GM23338 (cell line): Measurements from ENCODE around the gene DMBX1. TPM values are rescaled to one million over a fixed set of nuclear protein-coding genes. Genes with fewer than 3 reads are reported as not detected.

Experiments
- ATAC-seq: fragments of 200-7000 bp; cut with Tn5 transposase; 3 replicates; pipeline ENCODE4 v1.9.1; 2020
- DNase-seq: peaks from one replicate; pipeline ENCODE4 v3.0.0-alpha.2; 2015; ENCODE audit warnings: low spot score
- H2AFZ ChIP-seq: fragments of 200-600 bp; sonication (generic); 2 replicates; pipeline ENCODE4 v1.8.0; 2016; ENCODE audit warnings: antibody characterized with exemption, mild to moderate bottlenecking, moderate library complexity
- H3F3A ChIP-seq: fragments of 200-600 bp; sonication (generic); replicated peaks from 2 replicates; pipeline ENCODE4 v1.8.0; 2017; ENCODE audit warnings: antibody characterized with exemption, mixed run types, low read depth
- H3K27ac ChIP-seq: fragments of 200-600 bp; sonication (generic); 2 replicates; pipeline ENCODE4 v1.6.1; 2016; ENCODE audit warnings: low read depth
- H3K27me3 ChIP-seq: fragments of 200-600 bp; sonication (generic); 2 replicates; pipeline ENCODE4 v1.8.0; 2016; ENCODE audit warnings: mild to moderate bottlenecking, mixed run types, moderate library complexity; ENCODE audit not compliant: insufficient read depth
- H3K36me3 ChIP-seq: fragments of 200-600 bp; sonication (generic); 2 replicates; pipeline ENCODE4 v1.8.0; 2016; ENCODE audit warnings: mild to moderate bottlenecking; ENCODE audit not compliant: insufficient read depth
- H3K4me1 ChIP-seq: fragments of 200-600 bp; sonication (generic); 2 replicates; pipeline ENCODE4 v1.8.0; 2016; ENCODE audit warnings: mild to moderate bottlenecking, moderate library complexity; ENCODE audit not compliant: insufficient read depth
- H3K4me2 ChIP-seq: fragments of 200-600 bp; sonication (generic); 2 replicates; pipeline ENCODE4 v1.7.1; 2017; ENCODE audit warnings: mixed run types
- H3K4me3 ChIP-seq: fragments of 200-600 bp; sonication (generic); 2 replicates; pipeline ENCODE4 v1.6.1; 2016; ENCODE audit warnings: mixed run types
- H3K79me2 ChIP-seq: fragments of 200-600 bp; sonication (generic); replicated peaks from 2 replicates; pipeline ENCODE4 v1.8.0; 2017; ENCODE audit warnings: mild to moderate bottlenecking; ENCODE audit not compliant: insufficient read depth
- H3K9me2 ChIP-seq: fragments of 200-600 bp; sonication (generic); 2 replicates; pipeline ENCODE4 v1.8.0; 2017; ENCODE audit not compliant: insufficient read depth
- H4K20me1 ChIP-seq: fragments of 200-600 bp; sonication (generic); replicated peaks from 2 replicates; pipeline ENCODE4 v1.8.0; 2017; ENCODE audit warnings: mild to moderate bottlenecking; ENCODE audit not compliant: insufficient read depth
- H3K27ac Mint-ChIP-seq: 2 replicates; pipeline ENCODE4 v1.8.0; 2020; ENCODE audit warnings: inconsistent platforms, mild to moderate bottlenecking, moderate library complexity, mixed read lengths
- H3K27me3 Mint-ChIP-seq: 3 replicates; pipeline ENCODE4 v1.8.0; 2022; ENCODE audit warnings: low read depth, mild to moderate bottlenecking, moderate library complexity, mixed read lengths, inconsistent platforms; ENCODE audit not compliant: insufficient read depth, poor library complexity
- H3K36me3 Mint-ChIP-seq: 3 replicates; pipeline ENCODE4 v1.8.0; 2021; ENCODE audit warnings: low read depth, mild to moderate bottlenecking, inconsistent platforms, moderate library complexity, mixed read lengths
- H3K4me1 Mint-ChIP-seq: 3 replicates; pipeline ENCODE4 v1.8.0; 2020; ENCODE audit warnings: mild to moderate bottlenecking, inconsistent platforms, mixed read lengths
- H3K4me3 Mint-ChIP-seq: 3 replicates; pipeline ENCODE4 v1.8.0; 2021; ENCODE audit warnings: moderate library complexity, mild to moderate bottlenecking, inconsistent platforms, mixed read lengths
- H3K9me3 Mint-ChIP-seq: 3 replicates; pipeline ENCODE4 v1.8.0; 2020; ENCODE audit warnings: moderate library complexity, mild to moderate bottlenecking, inconsistent platforms, mixed read lengths
- EZH2 ChIP-seq: fragments of 200-600 bp; sonication (generic); IDR thresholded peaks from one replicate; pipeline ENCODE4 v1.8.0; 2017; ENCODE audit warnings: antibody characterized with exemption, mild to moderate bottlenecking, low read depth; ENCODE audit not compliant: unreplicated experiment
- JUNB ChIP-seq: IDR thresholded peaks from one replicate; pipeline ENCODE4 v1.6.1; 2016; ENCODE audit warnings: antibody characterized with exemption; ENCODE audit not compliant: unreplicated experiment
- NANOG ChIP-seq: IDR thresholded peaks from 2 replicates; pipeline ENCODE4 v1.6.1; 2016; ENCODE audit warnings: antibody characterized with exemption, borderline replicate concordance
- STAT1 ChIP-seq: IDR thresholded peaks from one replicate; pipeline ENCODE4 v1.6.1; 2016; ENCODE audit warnings: antibody characterized with exemption; ENCODE audit not compliant: unreplicated experiment
- ZNF331 ChIP-seq: fragments of 250-450 bp; sonication (Bioruptor Pico); IDR thresholded peaks from 2 replicates; pipeline ENCODE4 v1.5.0; 2020; ENCODE audit warnings: low read depth, mild to moderate bottlenecking, moderate library complexity
- polyA plus RNA-seq: library from polyadenylated mRNA; unstranded; fragments of >200 nt; fragmentation: Nextera tagmentation; extraction: Ambion mirVana; gene quantifications from 2 replicates; pipeline ENCODE4 v1.2.1, GENCODE V29; 2016
- total RNA-seq: library from RNA; depleted of rRNA; stranded (reverse); fragments of >200 nt; shearing (Covaris generic); gene quantifications from 2 replicates; pipeline ENCODE4 v1.2.3, GENCODE V29; 2014
- TF ChIP-seq, protein P1 (sequence below): fragments of 250-450 bp; sonication (Bioruptor Pico); IDR thresholded peaks from 2 replicates; pipeline ENCODE4 v1.5.0; 2020; ENCODE audit warnings: mild to moderate bottlenecking, moderate library complexity
- TF ChIP-seq, protein P2 (sequence below): IDR thresholded peaks from one replicate; pipeline ENCODE4 v1.6.1; 2018; ENCODE audit warnings: antibody characterized with exemption; ENCODE audit not compliant: unreplicated experiment
- TF ChIP-seq, protein P3 (sequence below): IDR thresholded peaks from 2 replicates; pipeline ENCODE4 v1.6.1; 2016; ENCODE audit warnings: antibody characterized with exemption
- TF ChIP-seq, protein P4 (sequence below), 2 experiments: fragments of 200-600 bp in 1 of 2; sonication (generic) in 1 of 2; conservative IDR thresholded peaks; 2 replicates each; pipeline versions ENCODE4 v1.5.1 to v1.6.1; 2016 to 2017; ENCODE audit warnings: antibody characterized with exemption in 2 of 2, low read depth in 2 of 2, mild to moderate bottlenecking in 2 of 2, moderate library complexity in 1 of 2

Gene DMBX1
- total and polyA plus RNA-seq, 2 experiments from 2014 or later: 0.11 TPM; not detected in 1

DNA sequence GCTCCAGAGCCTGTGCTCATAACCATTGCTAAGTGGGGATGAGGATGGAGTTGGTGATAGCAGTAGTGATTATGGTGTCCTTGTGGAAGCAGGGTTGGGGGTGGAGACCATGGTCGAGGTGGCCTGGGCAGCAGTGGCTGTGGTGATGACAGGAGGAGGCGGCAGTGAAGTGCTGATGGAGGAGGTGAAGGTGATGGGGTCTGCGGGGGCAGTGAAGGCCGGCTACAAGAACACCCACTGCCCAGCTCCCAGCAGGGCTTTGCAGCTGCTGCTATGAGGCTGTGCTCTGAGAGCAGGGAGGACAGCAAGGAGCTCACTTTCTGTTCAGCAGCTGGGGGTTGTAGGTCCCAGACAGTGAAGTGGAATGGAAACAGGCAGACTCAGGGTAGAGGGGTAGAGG lies 15.6 kb upstream of the DMBX1 start (continued):
- TF ChIP-seq, protein P1, sequence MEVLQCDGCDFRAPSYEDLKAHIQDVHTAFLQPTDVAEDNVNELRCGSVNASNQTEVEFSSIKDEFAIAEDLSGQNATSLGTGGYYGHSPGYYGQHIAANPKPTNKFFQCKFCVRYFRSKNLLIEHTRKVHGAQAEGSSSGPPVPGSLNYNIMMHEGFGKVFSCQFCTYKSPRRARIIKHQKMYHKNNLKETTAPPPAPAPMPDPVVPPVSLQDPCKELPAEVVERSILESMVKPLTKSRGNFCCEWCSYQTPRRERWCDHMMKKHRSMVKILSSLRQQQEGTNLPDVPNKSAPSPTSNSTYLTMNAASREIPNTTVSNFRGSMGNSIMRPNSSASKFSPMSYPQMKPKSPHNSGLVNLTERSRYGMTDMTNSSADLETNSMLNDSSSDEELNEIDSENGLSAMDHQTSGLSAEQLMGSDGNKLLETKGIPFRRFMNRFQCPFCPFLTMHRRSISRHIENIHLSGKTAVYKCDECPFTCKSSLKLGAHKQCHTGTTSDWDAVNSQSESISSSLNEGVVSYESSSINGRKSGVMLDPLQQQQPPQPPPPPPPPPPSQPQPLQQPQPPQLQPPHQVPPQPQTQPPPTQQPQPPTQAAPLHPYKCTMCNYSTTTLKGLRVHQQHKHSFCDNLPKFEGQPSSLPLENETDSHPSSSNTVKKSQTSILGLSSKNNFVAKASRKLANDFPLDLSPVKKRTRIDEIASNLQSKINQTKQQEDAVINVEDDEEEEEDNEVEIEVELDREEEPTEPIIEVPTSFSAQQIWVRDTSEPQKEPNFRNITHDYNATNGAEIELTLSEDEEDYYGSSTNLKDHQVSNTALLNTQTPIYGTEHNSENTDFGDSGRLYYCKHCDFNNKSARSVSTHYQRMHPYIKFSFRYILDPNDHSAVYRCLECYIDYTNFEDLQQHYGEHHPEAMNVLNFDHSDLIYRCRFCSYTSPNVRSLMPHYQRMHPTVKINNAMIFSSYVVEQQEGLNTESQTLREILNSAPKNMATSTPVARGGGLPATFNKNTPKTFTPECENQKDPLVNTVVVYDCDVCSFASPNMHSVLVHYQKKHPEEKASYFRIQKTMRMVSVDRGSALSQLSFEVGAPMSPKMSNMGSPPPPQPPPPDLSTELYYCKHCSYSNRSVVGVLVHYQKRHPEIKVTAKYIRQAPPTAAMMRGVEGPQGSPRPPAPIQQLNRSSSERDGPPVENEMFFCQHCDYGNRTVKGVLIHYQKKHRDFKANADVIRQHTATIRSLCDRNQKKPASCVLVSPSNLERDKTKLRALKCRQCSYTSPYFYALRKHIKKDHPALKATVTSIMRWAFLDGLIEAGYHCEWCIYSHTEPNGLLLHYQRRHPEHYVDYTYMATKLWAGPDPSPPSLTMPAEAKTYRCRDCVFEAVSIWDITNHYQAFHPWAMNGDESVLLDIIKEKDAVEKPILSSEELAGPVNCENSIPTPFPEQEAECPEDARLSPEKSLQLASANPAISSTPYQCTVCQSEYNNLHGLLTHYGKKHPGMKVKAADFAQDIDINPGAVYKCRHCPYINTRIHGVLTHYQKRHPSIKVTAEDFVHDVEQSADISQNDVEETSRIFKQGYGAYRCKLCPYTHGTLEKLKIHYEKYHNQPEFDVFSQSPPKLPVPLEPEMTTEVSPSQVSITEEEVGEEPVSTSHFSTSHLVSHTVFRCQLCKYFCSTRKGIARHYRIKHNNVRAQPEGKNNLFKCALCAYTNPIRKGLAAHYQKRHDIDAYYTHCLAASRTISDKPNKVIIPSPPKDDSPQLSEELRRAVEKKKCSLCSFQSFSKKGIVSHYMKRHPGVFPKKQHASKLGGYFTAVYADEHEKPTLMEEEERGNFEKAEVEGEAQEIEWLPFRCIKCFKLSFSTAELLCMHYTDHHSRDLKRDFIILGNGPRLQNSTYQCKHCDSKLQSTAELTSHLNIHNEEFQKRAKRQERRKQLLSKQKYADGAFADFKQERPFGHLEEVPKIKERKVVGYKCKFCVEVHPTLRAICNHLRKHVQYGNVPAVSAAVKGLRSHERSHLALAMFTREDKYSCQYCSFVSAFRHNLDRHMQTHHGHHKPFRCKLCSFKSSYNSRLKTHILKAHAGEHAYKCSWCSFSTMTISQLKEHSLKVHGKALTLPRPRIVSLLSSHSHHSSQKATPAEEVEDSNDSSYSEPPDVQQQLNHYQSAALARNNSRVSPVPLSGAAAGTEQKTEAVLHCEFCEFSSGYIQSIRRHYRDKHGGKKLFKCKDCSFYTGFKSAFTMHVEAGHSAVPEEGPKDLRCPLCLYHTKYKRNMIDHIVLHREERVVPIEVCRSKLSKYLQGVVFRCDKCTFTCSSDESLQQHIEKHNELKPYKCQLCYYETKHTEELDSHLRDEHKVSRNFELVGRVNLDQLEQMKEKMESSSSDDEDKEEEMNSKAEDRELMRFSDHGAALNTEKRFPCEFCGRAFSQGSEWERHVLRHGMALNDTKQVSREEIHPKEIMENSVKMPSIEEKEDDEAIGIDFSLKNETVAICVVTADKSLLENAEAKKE (CRISPR knock-in tag): no peak
- no peak for TF ChIP-seq NANOG
- TF ChIP-seq, protein P2, sequence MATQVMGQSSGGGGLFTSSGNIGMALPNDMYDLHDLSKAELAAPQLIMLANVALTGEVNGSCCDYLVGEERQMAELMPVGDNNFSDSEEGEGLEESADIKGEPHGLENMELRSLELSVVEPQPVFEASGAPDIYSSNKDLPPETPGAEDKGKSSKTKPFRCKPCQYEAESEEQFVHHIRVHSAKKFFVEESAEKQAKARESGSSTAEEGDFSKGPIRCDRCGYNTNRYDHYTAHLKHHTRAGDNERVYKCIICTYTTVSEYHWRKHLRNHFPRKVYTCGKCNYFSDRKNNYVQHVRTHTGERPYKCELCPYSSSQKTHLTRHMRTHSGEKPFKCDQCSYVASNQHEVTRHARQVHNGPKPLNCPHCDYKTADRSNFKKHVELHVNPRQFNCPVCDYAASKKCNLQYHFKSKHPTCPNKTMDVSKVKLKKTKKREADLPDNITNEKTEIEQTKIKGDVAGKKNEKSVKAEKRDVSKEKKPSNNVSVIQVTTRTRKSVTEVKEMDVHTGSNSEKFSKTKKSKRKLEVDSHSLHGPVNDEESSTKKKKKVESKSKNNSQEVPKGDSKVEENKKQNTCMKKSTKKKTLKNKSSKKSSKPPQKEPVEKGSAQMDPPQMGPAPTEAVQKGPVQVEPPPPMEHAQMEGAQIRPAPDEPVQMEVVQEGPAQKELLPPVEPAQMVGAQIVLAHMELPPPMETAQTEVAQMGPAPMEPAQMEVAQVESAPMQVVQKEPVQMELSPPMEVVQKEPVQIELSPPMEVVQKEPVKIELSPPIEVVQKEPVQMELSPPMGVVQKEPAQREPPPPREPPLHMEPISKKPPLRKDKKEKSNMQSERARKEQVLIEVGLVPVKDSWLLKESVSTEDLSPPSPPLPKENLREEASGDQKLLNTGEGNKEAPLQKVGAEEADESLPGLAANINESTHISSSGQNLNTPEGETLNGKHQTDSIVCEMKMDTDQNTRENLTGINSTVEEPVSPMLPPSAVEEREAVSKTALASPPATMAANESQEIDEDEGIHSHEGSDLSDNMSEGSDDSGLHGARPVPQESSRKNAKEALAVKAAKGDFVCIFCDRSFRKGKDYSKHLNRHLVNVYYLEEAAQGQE: no peak
- no peak for TF ChIP-seq ZNF331
- TF ChIP-seq STAT1: no peak

DNA sequence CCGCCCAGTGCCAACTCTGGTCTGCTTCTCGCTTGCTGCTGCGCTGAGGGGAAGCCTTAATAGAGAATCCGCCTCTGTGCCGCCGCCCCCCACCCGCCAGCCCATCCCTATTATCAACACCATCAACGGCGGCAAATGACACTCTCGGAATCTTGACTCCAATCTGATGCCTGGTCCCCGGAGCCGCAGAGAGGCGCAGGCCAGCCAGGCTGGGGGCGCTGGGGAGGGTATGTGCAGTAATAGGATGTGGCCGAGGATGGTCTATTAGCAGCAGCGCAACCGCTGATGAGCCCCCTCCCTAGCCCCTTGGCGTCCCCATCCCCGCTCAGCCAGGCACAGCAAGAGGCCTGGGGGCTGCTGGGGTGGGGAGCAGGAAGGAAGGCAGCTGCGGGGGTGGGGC lies 15.1 kb upstream of the DMBX1 start:
- peaks cover 30% of the 10 kb centered on the region for H3K4me1 Mint-ChIP-seq
- no peaks in the 10 kb centered on the region for H3F3A ChIP-seq
- ATAC-seq: no peak
- no peaks in the 10 kb centered on the region for H3K79me2 ChIP-seq
- DNase-seq: no peak
- peaks cover 21% of the 10 kb centered on the region for H3K27me3 Mint-ChIP-seq
- no peaks in the 10 kb centered on the region for H3K36me3 Mint-ChIP-seq
- no peaks in the 10 kb centered on the region for H4K20me1 ChIP-seq
- H3K4me1 ChIP-seq: peaks cover 11% of the 10 kb centered on the region
- no peaks in the 10 kb centered on the region for H3K9me3 Mint-ChIP-seq
- H3K4me2 ChIP-seq: peak overlapping the region; percentile 60; the same call in 1 of the 2 replicates
- H3K27me3 ChIP-seq: peaks cover 96% of the 10 kb centered on the region
- no peaks in the 10 kb centered on the region for H3K36me3 ChIP-seq
- H3K4me3 Mint-ChIP-seq: no peak overlapping the region
- H3K27ac Mint-ChIP-seq: no peak overlapping the region
- H3K9me2 ChIP-seq: no peaks in the 10 kb centered on the region
- H3K4me3 ChIP-seq: no peak overlapping the region
- no peak overlapping the region for H2AFZ ChIP-seq
- H3K27ac ChIP-seq: no peak overlapping the region
- TF ChIP-seq STAT1 (no peak), JUNB (no peak), NANOG (no peak), ZNF331 (no peak), EZH2 (no peak)
- TF ChIP-seq, protein P3, sequence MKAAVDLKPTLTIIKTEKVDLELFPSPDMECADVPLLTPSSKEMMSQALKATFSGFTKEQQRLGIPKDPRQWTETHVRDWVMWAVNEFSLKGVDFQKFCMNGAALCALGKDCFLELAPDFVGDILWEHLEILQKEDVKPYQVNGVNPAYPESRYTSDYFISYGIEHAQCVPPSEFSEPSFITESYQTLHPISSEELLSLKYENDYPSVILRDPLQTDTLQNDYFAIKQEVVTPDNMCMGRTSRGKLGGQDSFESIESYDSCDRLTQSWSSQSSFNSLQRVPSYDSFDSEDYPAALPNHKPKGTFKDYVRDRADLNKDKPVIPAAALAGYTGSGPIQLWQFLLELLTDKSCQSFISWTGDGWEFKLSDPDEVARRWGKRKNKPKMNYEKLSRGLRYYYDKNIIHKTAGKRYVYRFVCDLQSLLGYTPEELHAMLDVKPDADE: no peak
- TF ChIP-seq, protein P4, sequence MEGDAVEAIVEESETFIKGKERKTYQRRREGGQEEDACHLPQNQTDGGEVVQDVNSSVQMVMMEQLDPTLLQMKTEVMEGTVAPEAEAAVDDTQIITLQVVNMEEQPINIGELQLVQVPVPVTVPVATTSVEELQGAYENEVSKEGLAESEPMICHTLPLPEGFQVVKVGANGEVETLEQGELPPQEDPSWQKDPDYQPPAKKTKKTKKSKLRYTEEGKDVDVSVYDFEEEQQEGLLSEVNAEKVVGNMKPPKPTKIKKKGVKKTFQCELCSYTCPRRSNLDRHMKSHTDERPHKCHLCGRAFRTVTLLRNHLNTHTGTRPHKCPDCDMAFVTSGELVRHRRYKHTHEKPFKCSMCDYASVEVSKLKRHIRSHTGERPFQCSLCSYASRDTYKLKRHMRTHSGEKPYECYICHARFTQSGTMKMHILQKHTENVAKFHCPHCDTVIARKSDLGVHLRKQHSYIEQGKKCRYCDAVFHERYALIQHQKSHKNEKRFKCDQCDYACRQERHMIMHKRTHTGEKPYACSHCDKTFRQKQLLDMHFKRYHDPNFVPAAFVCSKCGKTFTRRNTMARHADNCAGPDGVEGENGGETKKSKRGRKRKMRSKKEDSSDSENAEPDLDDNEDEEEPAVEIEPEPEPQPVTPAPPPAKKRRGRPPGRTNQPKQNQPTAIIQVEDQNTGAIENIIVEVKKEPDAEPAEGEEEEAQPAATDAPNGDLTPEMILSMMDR (conservative IDR thresholded peaks at IDR 0.05; ENCODE audit: low read depth in 2 of 2): no peak
